Stimulated activated effector memory CD8-positive, alpha-beta T cell treated with anti-CD3 and anti-CD28 coated beads, Interleukin-12 subunit alpha, Interleukin-12 subunit beta, amount 100 ng/mL, for 72 hours (primary cell): ENCODE data around the gene METTL5.
A peak's percentile ranks its signal among the peaks of the same experiment; 100 is the strongest.

Source experiments
- ATAC-seq: fragments of 150-1000 bp; cut with Tn5 transposase; 2 replicates; pipeline ENCODE4 v1.10.0; 2021
- DNase-seq, 2 donors: peaks; one replicate each; pipeline ENCODE4 v3.0.0; 2021 to 2022; ENCODE audit warnings: low spot score in 2 of 2
- H3K27ac Mint-ChIP-seq: one replicate; pipeline ENCODE4 v1.8.0; 2022; ENCODE audit warnings: mild to moderate bottlenecking, mixed read lengths
- H3K36me3 Mint-ChIP-seq: one replicate; pipeline ENCODE4 v1.8.0; 2022; ENCODE audit warnings: mild to moderate bottlenecking, mixed read lengths
- H3K4me1 Mint-ChIP-seq: one replicate; pipeline ENCODE4 v1.8.0; 2022; ENCODE audit warnings: mixed read lengths
- H3K4me3 Mint-ChIP-seq: one replicate; pipeline ENCODE4 v1.8.0; 2022; ENCODE audit warnings: mild to moderate bottlenecking, mixed read lengths
- H3K9me3 Mint-ChIP-seq: one replicate; pipeline ENCODE4 v1.8.0; 2022; ENCODE audit warnings: mixed read lengths

METTL5 gene

DNA sequence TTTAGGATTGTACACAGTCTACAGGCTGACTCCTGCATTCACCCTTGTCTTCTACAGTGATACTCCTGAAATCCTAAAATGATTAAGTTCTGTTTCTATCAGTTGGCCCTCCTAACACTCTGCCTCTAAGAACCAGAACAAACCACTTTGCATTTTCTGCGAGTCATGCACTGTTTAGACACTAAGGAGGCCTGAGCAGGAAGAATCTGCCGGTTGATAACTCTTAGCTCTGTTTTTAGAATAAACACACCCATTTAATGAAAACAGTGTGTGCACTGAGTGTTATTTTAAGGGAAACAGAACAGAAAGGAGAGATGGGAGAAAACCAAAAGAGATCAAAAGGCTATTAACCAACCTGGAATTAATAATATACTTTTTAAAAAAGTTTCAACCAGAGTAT, 48.9 kb downstream of the METTL5 start:
- Mint-ChIP-seq H3K27ac (no peak overlapping the region), H3K9me3 (no peaks in the 10 kb centered on the region), H3K4me3 (no peak overlapping the region), H3K36me3 (no peaks in the 10 kb centered on the region), H3K4me1 (no peaks in the 10 kb centered on the region)
- DNase-seq (no peak), ATAC-seq (peak; percentile 39)

DNA sequence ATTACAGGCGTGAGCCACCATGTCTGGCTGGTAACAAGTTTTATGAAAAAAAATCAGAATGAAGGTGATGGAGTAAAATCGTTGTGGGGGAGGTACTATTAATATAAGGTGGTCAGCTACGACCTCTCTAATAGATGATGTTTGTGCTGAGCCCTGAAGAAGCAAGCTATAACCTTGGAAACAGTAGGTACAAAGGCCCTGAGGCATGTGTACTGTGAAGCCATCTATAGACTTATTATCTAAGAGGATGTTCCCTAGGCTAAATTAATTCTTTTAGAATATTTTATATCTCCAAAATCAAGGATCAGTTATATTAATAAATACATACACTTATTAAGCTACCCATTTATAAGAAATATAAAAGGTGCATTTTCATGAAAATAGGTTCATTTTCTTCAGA, 49.4 kb downstream of the METTL5 start:
- no peak for ATAC-seq
- H3K4me3 Mint-ChIP-seq: no peak overlapping the region
- H3K27ac Mint-ChIP-seq: no peak overlapping the region
- H3K36me3 Mint-ChIP-seq: no peaks in the 10 kb centered on the region
- no peak for DNase-seq
- no peaks in the 10 kb centered on the region for H3K4me1 Mint-ChIP-seq
- no peaks in the 10 kb centered on the region for H3K9me3 Mint-ChIP-seq

GRCh38 chr2:169772651-169773050, 52.1 kb downstream of the METTL5 start:
- no peak for ATAC-seq
- DNase-seq: no peak
- Mint-ChIP-seq H3K4me3 (no peak overlapping the region), H3K4me1 (peaks cover 2% of the 10 kb centered on the region), H3K36me3 (no peaks in the 10 kb centered on the region), H3K9me3 (no peaks in the 10 kb centered on the region), H3K27ac (no peak overlapping the region)

GRCh38 chr2:169771612-169772011, 53.1 kb downstream of the METTL5 start:
- Mint-ChIP-seq H3K4me1 (peaks cover 9% of the 10 kb centered on the region), H3K27ac (peak overlapping the region; percentile 11), H3K9me3 (no peaks in the 10 kb centered on the region), H3K36me3 (no peaks in the 10 kb centered on the region), H3K4me3 (no peak overlapping the region)
- DNase-seq (peak in 1 of 2 donors; percentile 37), ATAC-seq (no peak)

GRCh38 chr2:169771021-169771420, 53.7 kb downstream of the METTL5 start:
- no peaks in the 10 kb centered on the region for H3K9me3 Mint-ChIP-seq
- H3K27ac Mint-ChIP-seq: peak overlapping the region; percentile 11
- DNase-seq (no peak), ATAC-seq (no peak)
- no peaks in the 10 kb centered on the region for H3K36me3 Mint-ChIP-seq
- H3K4me3 Mint-ChIP-seq: no peak overlapping the region
- peaks cover 9% of the 10 kb centered on the region for H3K4me1 Mint-ChIP-seq

DNA sequence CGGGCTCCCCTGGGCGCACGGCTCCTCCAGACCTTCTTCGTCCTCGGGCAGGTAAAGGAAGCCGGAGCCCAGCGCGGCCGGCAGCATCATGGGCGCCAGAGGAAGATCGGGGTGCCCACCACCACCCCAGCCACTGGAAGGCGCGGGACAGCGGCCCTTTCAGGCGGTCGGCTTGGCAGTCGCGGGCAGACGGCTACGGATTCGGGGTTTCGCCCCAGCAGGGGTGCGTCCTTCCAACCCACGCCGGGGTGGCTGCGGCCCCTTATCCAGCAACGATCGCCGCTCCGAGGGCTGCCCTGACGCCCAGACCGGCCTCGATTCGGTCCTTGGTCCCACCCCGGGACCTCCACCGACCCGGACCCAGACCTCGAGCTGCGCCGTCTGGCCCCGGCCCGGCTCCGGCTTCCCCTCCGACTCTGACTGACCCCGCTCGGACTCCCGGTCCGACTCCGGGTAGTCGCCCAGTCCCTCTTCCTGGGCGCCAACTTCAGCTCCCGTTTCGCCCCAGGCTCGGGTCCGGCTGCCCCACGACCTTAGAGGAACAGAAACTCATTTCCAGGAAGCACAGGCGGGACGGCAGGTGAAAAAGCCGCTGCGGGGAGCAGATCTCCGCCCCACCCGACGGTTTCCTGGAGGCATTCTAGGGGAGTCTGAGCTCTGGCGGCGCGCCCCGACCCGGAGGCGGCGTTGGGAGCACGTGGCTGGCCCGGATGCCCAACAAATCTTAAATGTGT, 56.3 kb downstream of the METTL5 start:
- DNase-seq: peak; percentile 8 to 60
- no peaks in the 10 kb centered on the region for H3K36me3 Mint-ChIP-seq
- H3K4me1 Mint-ChIP-seq: peaks cover 9% of the 10 kb centered on the region
- H3K9me3 Mint-ChIP-seq: no peaks in the 10 kb centered on the region
- no peak overlapping the region for H3K27ac Mint-ChIP-seq
- peak; percentile 72 for ATAC-seq
- H3K4me3 Mint-ChIP-seq: peak overlapping the region; percentile 69

DNA sequence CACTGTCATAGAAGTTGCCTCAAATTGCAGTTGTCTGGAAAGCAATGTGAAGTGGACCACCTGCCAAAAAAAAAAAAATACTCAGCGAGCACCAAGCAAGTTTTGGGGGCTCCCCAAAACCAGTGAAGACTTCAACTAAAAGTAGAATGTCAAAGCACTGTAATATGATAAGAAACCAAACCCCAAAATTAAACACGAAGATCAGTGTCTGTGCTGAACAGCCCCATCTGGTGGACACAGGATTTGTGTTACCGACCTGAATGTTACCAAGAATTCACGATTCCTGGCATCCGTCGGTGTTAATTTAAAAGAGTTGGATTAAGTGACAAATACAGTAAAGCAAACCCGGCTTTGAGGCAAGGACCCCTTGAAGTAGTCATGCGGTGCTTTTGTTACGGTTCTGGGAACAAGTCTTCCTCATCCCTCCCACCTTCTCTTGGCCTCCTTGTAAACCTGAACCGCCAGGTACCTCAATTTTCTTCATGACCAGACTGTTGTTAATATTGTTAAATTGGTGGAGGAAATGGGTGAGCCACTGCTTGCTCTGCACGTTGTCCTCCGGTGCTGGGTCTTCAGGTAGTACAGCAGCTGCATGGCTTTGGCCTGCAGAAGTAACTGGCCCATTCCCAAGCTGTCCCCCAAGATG, 57.3 kb downstream of the METTL5 start:
- ATAC-seq (peak; percentile 63), DNase-seq (peak; percentile 30 to 78)
- no peak overlapping the region for H3K27ac Mint-ChIP-seq
- peaks cover 13% of the 10 kb centered on the region for H3K4me1 Mint-ChIP-seq
- no peaks in the 10 kb centered on the region for H3K36me3 Mint-ChIP-seq
- no peaks in the 10 kb centered on the region for H3K9me3 Mint-ChIP-seq
- peak overlapping the region; percentile 69 for H3K4me3 Mint-ChIP-seq

DNA sequence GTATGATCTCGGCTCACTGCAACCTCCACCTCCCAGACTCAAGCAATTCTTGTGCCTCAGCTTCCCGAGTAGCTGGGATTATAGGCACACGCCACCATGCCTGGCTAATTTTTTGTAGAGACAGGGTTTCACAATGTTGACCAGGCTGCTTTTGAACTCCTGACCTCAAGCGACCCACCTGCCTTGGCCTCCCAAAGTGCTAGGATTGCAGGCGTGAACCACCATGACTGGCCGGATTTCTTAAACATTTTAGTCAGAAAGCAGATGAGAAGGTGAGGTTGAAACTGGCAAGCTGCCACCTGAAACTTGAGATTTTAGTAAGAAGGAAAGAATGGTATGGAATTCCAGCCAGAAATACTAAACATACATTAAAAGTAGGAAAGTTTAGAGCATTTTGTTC, 59.2 kb downstream of the METTL5 start:
- DNase-seq: no peak
- Mint-ChIP-seq H3K4me1 (peaks cover 24% of the 10 kb centered on the region), H3K9me3 (no peaks in the 10 kb centered on the region), H3K4me3 (no peak overlapping the region), H3K36me3 (no peaks in the 10 kb centered on the region), H3K27ac (no peak overlapping the region)
- ATAC-seq: no peak

- peaks cover 20% of the 10 kb centered on the region for H3K4me1 Mint-ChIP-seq
- no peaks in the 10 kb centered on the region for H3K9me3 Mint-ChIP-seq
- DNase-seq (no peak), ATAC-seq (peak; percentile 68)
- no peak overlapping the region for H3K27ac Mint-ChIP-seq
- H3K4me3 Mint-ChIP-seq: no peak overlapping the region
- H3K36me3 Mint-ChIP-seq: no peaks in the 10 kb centered on the region
Measured at GRCh38 chr2:169761970-169762292, 62.8 kb downstream of the METTL5 start.
